HG02981 (cell line): ENCODE results near the gene SELENON.

Experiments used
- ATAC-seq: cut with Tn5 transposase; IDR thresholded peaks from one replicate; pipeline ENCODE4 v1.9.1; 2021; ENCODE audit warnings: mild to moderate bottlenecking, moderate library complexity; ENCODE audit not compliant: unreplicated experiment

SELENON gene

GRCh38 chr1:25792115-25792514, 7.9 kb upstream of the SELENON start:
- no peak for ATAC-seq

GRCh38 chr1:25793585-25794170, 6.3 kb upstream of the SELENON start:
- ATAC-seq, result no peak

GRCh38 chr1:25794325-25794724, 5.7 kb upstream of the SELENON start:
- ATAC-seq, result no peak

DNA sequence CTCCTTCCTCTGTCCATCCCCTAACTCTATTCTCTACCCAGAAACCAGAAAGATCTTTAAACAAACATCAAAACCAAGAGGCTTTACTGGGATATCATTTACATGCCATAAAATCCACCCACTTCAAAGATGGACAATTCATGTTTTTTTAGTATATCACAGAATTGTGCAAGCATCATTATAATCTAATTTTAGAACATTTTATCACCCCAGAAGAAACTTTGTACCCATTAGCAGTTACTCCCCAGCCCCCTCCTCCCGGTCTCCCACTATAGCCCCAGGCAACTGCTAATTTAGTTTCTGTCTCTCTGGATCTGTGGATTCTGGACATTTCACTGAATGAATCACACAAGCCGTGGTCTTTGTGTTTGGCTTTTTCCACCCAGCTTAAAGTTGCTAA, 4.8 kb upstream of the SELENON start:
- ATAC-seq, result no peak

DNA sequence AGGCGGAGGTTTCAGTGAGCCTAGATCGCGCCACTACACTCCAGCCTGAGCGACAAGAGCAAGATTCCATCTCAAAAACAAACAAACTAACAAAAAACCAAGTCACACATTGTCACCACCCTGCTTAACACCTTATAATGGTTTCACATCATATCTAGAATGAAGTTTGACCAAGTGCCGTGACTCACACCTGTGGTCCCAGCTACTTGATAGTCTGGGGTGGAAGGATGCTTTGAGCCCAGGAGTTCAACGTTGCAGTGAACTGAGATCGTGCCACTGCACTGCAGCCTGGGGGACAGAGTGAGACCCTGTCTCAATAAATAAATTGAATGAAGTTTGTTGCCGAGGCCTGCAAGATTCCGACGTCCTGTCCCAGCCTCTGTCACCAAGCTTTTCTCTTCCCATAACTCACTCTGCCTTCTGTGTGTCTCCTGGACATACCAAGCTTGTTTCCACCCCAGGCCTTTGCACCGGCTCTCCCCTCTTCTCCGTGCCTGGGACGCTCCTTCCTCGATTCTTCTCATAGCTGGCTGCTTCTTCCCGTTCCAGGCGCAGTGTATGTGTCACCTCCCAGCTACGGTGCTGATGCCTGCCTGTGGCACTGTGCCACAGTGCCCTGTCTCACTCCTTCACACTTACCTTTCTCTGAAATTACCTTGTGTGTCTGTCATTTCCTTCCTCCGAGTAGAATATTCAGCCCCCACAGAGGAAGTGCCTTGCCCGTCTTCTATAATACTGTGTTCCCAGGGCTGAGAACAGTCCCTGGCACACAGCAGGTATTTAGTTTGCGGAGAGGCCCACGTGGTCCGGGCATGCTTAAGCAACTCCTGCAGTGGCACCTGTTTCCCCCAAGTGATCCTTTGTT, 3.8 kb upstream of the SELENON start:
- no peak for ATAC-seq

DNA sequence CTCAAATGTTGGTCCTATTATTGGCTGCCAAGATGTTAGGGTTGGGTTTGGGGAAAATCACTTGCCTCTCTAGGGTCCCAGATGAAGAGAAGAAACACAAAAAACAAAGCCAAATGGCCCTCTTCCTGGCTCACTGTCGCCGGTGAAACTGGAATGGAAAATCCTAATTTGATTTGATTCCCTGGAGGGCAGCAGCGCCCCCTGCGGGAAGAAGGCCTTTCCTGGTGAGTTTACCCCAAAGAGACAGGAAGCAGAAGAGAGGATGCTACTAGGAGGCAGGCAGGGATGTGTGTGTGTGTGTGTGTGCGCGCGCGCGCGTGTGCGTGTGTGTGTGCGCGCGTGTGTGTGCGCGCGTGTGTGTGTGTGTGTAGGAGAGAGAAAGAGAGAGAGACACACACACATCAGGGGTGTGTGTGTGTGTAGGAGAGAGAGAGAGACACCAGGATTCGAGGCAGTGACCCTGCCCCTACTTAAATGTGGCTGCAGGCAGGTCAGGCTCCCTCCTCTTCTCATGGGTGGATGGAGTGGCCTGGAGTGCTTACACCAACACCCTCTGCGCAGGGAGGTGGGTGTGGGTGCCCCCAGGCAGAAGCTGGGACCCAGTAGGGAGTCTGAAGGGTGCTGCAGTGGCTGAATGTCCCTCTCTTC, 3.1 kb upstream of the SELENON start:
- no peak for ATAC-seq

DNA sequence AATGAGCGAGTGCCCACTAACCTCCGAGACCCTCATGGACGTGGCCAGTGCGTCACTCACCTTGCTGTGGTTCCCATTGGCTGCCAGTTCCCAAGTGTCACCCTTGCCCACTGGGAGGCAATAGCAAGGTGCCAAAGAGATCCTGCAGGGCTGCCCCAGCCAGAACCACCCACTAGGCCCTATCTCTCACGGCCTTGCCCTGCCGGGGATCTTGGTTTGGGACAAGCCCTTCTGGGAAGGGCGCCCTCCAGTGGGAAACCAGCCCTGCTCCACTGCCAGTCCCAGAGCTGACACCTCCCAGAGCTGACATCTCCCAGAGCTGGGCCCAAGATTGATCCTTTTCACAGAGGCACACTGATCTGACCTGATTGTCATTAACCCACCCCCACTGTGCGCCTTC, 2.1 kb upstream of the SELENON start:
- no peak for ATAC-seq

- no peak for ATAC-seq
Measured at GRCh38 chr1:25798666-25799351, 1.2 kb upstream of the SELENON start.

DNA sequence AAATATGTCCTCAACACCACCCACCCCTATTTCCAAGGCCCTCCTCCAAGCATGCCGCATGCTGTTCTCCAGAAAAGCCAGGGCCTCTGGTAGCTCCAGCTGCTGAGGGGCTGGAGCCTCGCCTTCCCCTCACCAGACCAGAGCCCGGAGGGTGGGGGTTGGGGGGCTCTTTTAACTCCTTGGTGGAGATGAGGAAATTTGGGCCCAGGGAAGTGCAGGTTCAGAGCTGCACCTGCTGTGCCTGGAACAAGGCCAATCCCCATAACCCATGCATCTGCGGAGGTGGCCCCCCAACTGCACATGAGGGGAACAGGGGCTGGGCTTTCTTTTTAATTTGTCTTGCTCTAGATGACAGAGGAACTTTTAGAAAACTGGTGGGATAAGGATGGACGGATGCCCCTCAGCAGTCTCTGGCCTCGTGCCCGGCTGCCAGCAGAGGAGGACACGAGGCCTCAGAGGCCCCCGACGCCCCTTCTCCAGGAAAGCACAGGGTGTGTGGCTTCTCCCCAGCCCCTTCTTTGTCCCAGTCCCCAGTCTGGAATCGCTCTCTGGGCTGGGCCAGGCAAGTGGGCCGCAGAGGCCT, 550 bp upstream of the SELENON start:
- no peak for ATAC-seq

DNA sequence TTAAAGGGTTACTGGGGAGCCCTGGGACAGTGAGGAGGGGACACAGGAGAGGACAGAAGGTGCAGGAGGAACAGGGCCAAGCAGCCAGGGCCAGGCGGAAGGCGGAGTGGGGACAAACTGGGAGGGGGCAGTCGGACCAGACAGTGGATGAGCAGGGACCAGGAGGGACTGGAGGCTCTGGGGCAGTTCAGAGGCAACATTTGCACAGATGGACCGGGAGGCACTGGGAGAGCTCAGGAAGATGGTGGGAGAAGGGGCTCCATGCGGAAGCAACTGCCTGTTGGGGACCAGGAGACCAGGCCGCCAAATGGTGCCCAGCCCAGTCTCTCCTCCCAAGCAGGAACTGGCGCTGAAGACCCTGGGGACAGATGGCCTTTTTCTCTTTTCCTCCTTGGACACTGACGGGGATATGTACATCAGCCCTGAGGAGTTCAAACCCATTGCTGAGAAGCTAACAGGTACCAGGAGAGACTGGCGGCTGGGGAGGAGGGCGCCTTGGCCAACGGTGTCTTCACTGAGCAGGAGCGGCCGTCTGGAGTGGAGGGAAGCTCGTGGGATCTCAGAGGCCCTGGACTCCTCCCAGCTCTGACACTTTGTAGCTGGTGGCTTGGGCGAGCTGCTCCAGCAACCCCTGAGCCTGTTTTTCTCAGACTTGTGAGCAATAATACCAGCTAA, 847 bp downstream of the SELENON start:
- ATAC-seq, result no peak

- peak; percentile 46 for ATAC-seq
Measured at GRCh38 chr1:25802915-25803314, 2.9 kb downstream of the SELENON start.

GRCh38 chr1:25803368-25803767, 3.4 kb downstream of the SELENON start:
- no peak for ATAC-seq

- ATAC-seq, result peak; percentile 40
Measured at GRCh38 chr1:25804244-25804963, 4.4 kb downstream of the SELENON start.

DNA sequence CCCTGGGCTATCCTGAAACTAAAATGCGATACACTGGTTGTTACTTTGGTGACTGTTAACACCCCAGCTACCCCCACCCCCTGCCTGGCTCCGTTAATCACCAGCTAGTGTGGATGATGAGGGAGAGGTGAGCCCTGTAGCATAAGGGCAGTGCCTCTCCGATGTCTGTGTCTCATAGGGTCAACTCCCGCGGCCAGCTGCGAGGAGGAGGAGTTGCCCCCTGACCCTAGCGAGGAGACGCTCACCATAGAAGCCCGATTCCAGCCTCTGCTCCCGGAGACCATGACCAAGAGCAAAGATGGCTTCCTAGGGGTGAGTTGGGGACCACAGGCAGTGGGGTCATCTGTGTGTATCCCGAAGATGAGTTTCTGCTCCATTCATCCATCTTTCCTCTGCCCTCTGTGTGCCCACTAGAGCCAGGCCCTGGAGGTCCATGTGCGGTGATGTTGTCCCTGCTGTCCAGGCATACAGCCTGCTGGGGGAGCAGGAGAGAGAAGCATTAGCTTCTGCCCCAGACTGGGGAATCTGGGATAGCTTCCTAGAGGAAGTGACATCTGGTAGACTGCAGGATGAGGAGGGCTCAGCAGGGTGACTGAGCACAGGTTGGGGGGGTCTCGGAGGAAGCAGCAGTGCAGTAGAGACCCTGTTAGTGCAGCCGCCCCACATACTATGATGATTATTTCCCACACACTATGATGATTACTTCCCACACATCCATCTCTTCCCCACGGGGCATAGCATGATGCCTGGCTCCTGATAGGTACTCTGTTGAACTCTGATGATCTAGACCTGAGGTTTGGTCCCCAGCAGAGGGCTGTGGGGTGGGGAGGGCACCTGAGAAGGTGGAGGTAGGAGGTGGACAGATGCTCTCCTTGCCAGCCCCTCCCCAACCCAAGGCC, 5.2 kb downstream of the SELENON start:
- ATAC-seq, result no peak

DNA sequence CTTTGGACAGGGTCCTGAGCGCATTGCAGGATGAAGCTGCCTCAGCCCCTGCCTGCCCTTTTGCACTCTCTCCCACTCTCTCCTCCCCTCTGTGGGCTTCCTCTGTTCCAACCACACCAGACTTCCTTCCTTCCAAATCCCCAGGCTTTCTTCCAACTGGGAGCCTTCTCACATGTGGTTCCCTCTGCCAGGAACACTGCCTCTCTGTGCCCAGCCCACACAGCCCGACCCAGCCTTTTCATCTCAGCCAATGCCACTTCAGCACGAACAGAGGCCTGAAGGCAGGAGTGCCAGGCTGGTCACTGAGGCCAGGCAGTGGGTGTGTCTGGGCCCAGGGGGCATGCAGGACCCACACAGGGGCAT, 5.9 kb downstream of the SELENON start:
- ATAC-seq, result no peak

- no peak for ATAC-seq
Measured at GRCh38 chr1:25806418-25806817, 6.4 kb downstream of the SELENON start.

GRCh38 chr1:25807480-25808390, 7.7 kb downstream of the SELENON start:
- no peak for ATAC-seq
